ENCODE results near the gene AXL.

- peak in 1 of 3 experiments; percentile 3 for TF ChIP-seq CTCF (IDR thresholded peaks at IDR 0.05)
- TF ChIP-seq POLR2A (IDR thresholded peaks at IDR 0.05) = peak; percentile 92
Measured at GRCh38 chr19:41263042-41263849, 44.2 kb downstream of the AXL start.
